ENCODE measurements around the gene MED13. TPM values are rescaled to one million over a fixed set of nuclear protein-coding genes. Genes with fewer than 3 reads are reported as not detected.

MED13 gene
- total and polyA plus RNA-seq, 2 experiments from 2014 or later: 6.6 to 51.2 TPM

- DNase-seq (ENCODE audit: low spot score): no peak
- Histone ChIP-seq H3K9me3 (ENCODE audit: low read depth) (no peaks in the 10 kb centered on the region), H3K4me1 (ENCODE audit: insufficient read depth) (peaks cover 6% of the 10 kb centered on the region), H2AFZ (no peak overlapping the region), H3K27me3 (no peaks in the 10 kb centered on the region), H3K36me3 (replicated peaks; ENCODE audit: insufficient read depth, low read depth) (no peaks in the 10 kb centered on the region), H3K27ac (no peak overlapping the region), H3K9me2 (replicated peaks; ENCODE audit: insufficient read depth) (no peaks in the 10 kb centered on the region), H3K4me2 (no peak overlapping the region), H4K20me1 (ENCODE audit: insufficient read depth, poor library complexity, severe bottlenecking) (no peaks in the 10 kb centered on the region), H3K4me3 (no peak overlapping the region), H3K79me2 (no peaks in the 10 kb centered on the region)
- no peak for TF ChIP-seq EZH2phosphoT487 (IDR thresholded peaks at IDR 0.05; ENCODE audit: low read depth, severe bottlenecking, unreplicated experiment)
- TF ChIP-seq CTCF (IDR thresholded peaks at IDR 0.05; ENCODE audit: poor library complexity): no peak
- TF ChIP-seq EZH2 (IDR thresholded peaks at IDR 0.05; ENCODE audit: borderline replicate concordance): no peak
- 92% methylated on average over 4 of the region's 4 CpGs for WGBS (ENCODE audit: low lambda C conversion rate, missing lambda C conversion rate)
Measured at GRCh38 chr17:62098623-62099231, 33.6 kb upstream of the MED13 start.

- no peak for DNase-seq (ENCODE audit: low spot score)
- no peak overlapping the region for H3K4me3 ChIP-seq
- peaks cover 5% of the 10 kb centered on the region for H3K4me1 ChIP-seq (ENCODE audit: insufficient read depth)
- no peak for TF ChIP-seq EZH2 (IDR thresholded peaks at IDR 0.05; ENCODE audit: borderline replicate concordance)
- TF ChIP-seq CTCF (IDR thresholded peaks at IDR 0.05; ENCODE audit: poor library complexity): no peak
- TF ChIP-seq EZH2phosphoT487 (IDR thresholded peaks at IDR 0.05; ENCODE audit: low read depth, severe bottlenecking, unreplicated experiment): no peak
- H3K27me3 ChIP-seq: no peaks in the 10 kb centered on the region
- no peaks in the 10 kb centered on the region for H3K79me2 ChIP-seq
- 86% methylated on average over 3 of the region's 3 CpGs for WGBS (ENCODE audit: low lambda C conversion rate, missing lambda C conversion rate)
- H3K4me2 ChIP-seq: no peak overlapping the region
- H3K36me3 ChIP-seq (replicated peaks; ENCODE audit: insufficient read depth, low read depth): no peaks in the 10 kb centered on the region
- no peak overlapping the region for H2AFZ ChIP-seq
- H3K27ac ChIP-seq: no peak overlapping the region
- H3K9me2 ChIP-seq (replicated peaks; ENCODE audit: insufficient read depth): no peaks in the 10 kb centered on the region
- H3K9me3 ChIP-seq (ENCODE audit: low read depth): no peaks in the 10 kb centered on the region
- H4K20me1 ChIP-seq (ENCODE audit: insufficient read depth, poor library complexity, severe bottlenecking): no peaks in the 10 kb centered on the region
Measured at GRCh38 chr17:62096401-62096670, 31.3 kb upstream of the MED13 start.

DNA sequence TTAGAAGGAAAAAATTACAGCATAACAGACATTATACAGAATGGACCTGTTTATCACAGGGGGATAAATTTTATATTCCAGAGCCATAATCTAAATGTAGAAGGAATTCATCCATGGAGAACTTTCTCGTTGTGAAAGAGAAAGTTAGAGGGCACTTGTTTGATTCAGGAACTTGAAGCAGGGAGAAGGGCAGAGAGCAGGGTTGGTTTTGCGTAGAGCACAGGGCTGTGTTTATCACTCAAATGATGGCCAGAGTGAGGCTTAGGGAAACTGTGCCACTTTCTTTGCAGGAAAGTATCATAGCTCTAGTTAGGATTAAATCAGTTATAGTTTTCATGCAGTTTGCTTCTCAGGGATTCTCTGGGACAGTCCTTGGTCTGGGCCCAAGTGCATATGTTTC lies 29.1 kb upstream of the MED13 start:
- Histone ChIP-seq H3K4me2 (no peak overlapping the region), H3K9me2 (replicated peaks; ENCODE audit: insufficient read depth) (no peaks in the 10 kb centered on the region), H2AFZ (no peak overlapping the region), H3K79me2 (no peaks in the 10 kb centered on the region), H3K4me1 (ENCODE audit: insufficient read depth) (no peaks in the 10 kb centered on the region), H3K27ac (no peak overlapping the region), H4K20me1 (ENCODE audit: insufficient read depth, poor library complexity, severe bottlenecking) (no peaks in the 10 kb centered on the region), H3K27me3 (no peaks in the 10 kb centered on the region), H3K4me3 (no peak overlapping the region), H3K9me3 (ENCODE audit: low read depth) (no peaks in the 10 kb centered on the region), H3K36me3 (replicated peaks; ENCODE audit: insufficient read depth, low read depth) (no peaks in the 10 kb centered on the region)
- no peak for TF ChIP-seq EZH2phosphoT487 (IDR thresholded peaks at IDR 0.05; ENCODE audit: low read depth, severe bottlenecking, unreplicated experiment)
- TF ChIP-seq CTCF (IDR thresholded peaks at IDR 0.05; ENCODE audit: poor library complexity): no peak
- TF ChIP-seq EZH2 (IDR thresholded peaks at IDR 0.05; ENCODE audit: borderline replicate concordance): no peak
- no peak for DNase-seq (ENCODE audit: low spot score)
- WGBS (ENCODE audit: low lambda C conversion rate, missing lambda C conversion rate): 75% methylated on average over 2 of the region's 2 CpGs

Measured in hepatocyte (in vitro differentiated cells).